B cell (primary cell): ENCODE results near the gene MOV10L1. TPM values are rescaled to one million over a fixed set of nuclear protein-coding genes. Genes with fewer than 3 reads are reported as not detected.
A peak's percentile ranks its signal among the peaks of the same experiment; 100 is the strongest.

Experiments
- ATAC-seq: fragments of 200-7000 bp; cut with Tn5 transposase; one replicate; pipeline ENCODE4 v1.10.0; 2021; ENCODE audit warnings: low read depth, mild to moderate bottlenecking, moderate number of reproducible peaks, moderate library complexity
- CTCF ChIA-PET: fragments of 350-600 bp; sonication (Branson Sonifier 250); formaldehyde crosslinking; loops from one replicate; lab custom pipeline; 2021; ENCODE audit warnings: antibody characterized with exemption, inconsistent platforms; lab: Charles Lee
- POLR2A ChIA-PET: fragments of 350-600 bp; sonication (Branson Sonifier 250); formaldehyde crosslinking; loops from one replicate; lab custom pipeline; 2021; ENCODE audit warnings: antibody characterized with exemption; lab: Charles Lee
- DNase-seq: peaks from one replicate; pipeline ENCODE4 v3.0.0; 2013
- H2AFZ ChIP-seq: 2 replicates; pipeline ENCODE4 v1.6.1; 2012; ENCODE audit warnings: mild to moderate bottlenecking, low read depth, low read length; ENCODE audit not compliant: insufficient read depth, poor library complexity, severe bottlenecking
- H3K27ac ChIP-seq, 2 donors: 1 replicate in 1 of 2; 2 replicates in 1 of 2; pipeline ENCODE4 v1.5.1; 2012 to 2013; ENCODE audit warnings: low read length in 2 of 2, mild to moderate bottlenecking in 2 of 2, moderate library complexity in 1 of 2
- H3K27me3 ChIP-seq, 4 experiments: fragments of 200-600 bp in 1 of 4; sonication (generic) in 1 of 4; replicated peaks in 1 of 4; 1 replicate in 2 of 4; 2 replicates in 2 of 4; pipeline versions ENCODE4 v1.6.1 to v1.7.0; 2013 to 2016; ENCODE audit warnings: low read length in 3 of 4, mild to moderate bottlenecking in 2 of 4, mixed read lengths in 1 of 4, moderate library complexity in 1 of 4; ENCODE audit not compliant: insufficient read depth in 4 of 4, control insufficient read depth in 3 of 4; ENCODE audit errors: control extremely low read depth in 1 of 4
- H3K36me3 ChIP-seq, 2 experiments: replicated peaks in 1 of 2; 1 replicate in 1 of 2; 2 replicates in 1 of 2; pipeline versions ENCODE4 v1.6.1 to v1.7.1; 2013; ENCODE audit warnings: low read length in 1 of 2; ENCODE audit not compliant: insufficient read depth in 2 of 2, control insufficient read depth in 1 of 2; ENCODE audit errors: control extremely low read depth in 1 of 2, extremely low read depth in 1 of 2
- H3K4me1 ChIP-seq, 2 donors: fragments of 200-600 bp in 1 of 2; sonication (generic) in 1 of 2; 1 replicate in 1 of 2; 2 replicates in 1 of 2; pipeline versions ENCODE4 v1.5.1 to v1.6.1; 2013 to 2017; ENCODE audit warnings: low read length in 2 of 2; ENCODE audit not compliant: control insufficient read depth in 2 of 2, insufficient read depth in 2 of 2
- H3K4me2 ChIP-seq: replicated peaks from 2 replicates; pipeline ENCODE3; 2012; ENCODE audit warnings: mild to moderate bottlenecking, low read depth, low read length; ENCODE audit not compliant: poor library complexity, severe bottlenecking
- H3K4me3 ChIP-seq, 5 experiments: fragments of 200-600 bp in 1 of 5; sonication (generic) in 1 of 5; 1 replicate in 3 of 5; 2 replicates in 2 of 5; pipeline versions ENCODE4 v1.5.1 to v1.7.0; 2011 to 2016; ENCODE audit warnings: low read length in 4 of 5, mild to moderate bottlenecking in 4 of 5, low read depth in 2 of 5, control low read depth in 1 of 5, moderate library complexity in 1 of 5; ENCODE audit not compliant: insufficient read depth in 1 of 5; ENCODE audit errors: control extremely low read depth in 1 of 5, extremely low read depth in 1 of 5
- H3K79me2 ChIP-seq: fragments of 200-600 bp; sonication (generic); one replicate; pipeline ENCODE4 v1.6.0; 2016; ENCODE audit warnings: low read length; ENCODE audit not compliant: control insufficient read depth, insufficient read depth
- H3K9ac ChIP-seq: fragments of 200-600 bp; sonication (generic); 2 replicates; pipeline ENCODE4 v1.6.1; 2017; ENCODE audit warnings: mild to moderate bottlenecking, low read length, moderate library complexity
- H3K9me3 ChIP-seq, 3 donors: one replicate each; pipeline versions ENCODE4 v1.6.1 to v1.7.1; 2013; ENCODE audit warnings: low read length in 2 of 3; ENCODE audit not compliant: control insufficient read depth in 2 of 3, insufficient read depth in 1 of 3; ENCODE audit errors: control extremely low read depth in 1 of 3
- H4K20me1 ChIP-seq: 2 replicates; pipeline ENCODE4 v1.6.0; 2012; ENCODE audit warnings: mild to moderate bottlenecking, low read length; ENCODE audit not compliant: insufficient read depth, control insufficient read depth, poor library complexity, severe bottlenecking
- H3K27ac Mint-ChIP-seq: one replicate; pipeline ENCODE4 v1.8.0; 2021; ENCODE audit warnings: mixed read lengths
- H3K27me3 Mint-ChIP-seq: one replicate; pipeline ENCODE4 v1.8.0; 2021; ENCODE audit warnings: mixed read lengths
- H3K4me1 Mint-ChIP-seq: one replicate; pipeline ENCODE4 v1.8.0; 2021; ENCODE audit warnings: mixed read lengths
- H3K4me3 Mint-ChIP-seq: one replicate; pipeline ENCODE4 v1.8.0; 2021; ENCODE audit warnings: mixed read lengths
- H3K9me3 Mint-ChIP-seq: one replicate; pipeline ENCODE4 v1.8.0; 2022; ENCODE audit warnings: mixed read lengths; ENCODE audit not compliant: insufficient read depth
- CTCF ChIP-seq: fragments of 200-600 bp; IDR thresholded peaks from one replicate; pipeline ENCODE4 v1.8.0; 2022; ENCODE audit warnings: antibody characterized with exemption, mild to moderate bottlenecking
- EZH2 ChIP-seq: IDR thresholded peaks from 2 replicates; pipeline ENCODE4 v1.6.1; 2012; ENCODE audit warnings: borderline replicate concordance, low read depth, mild to moderate bottlenecking, moderate library complexity, low read length; ENCODE audit not compliant: insufficient read depth, poor library complexity, severe bottlenecking
- WGBS: methylation state at CpG from one replicate; pipeline ENCODE4 v1.1.5; 2013; ENCODE audit warnings: missing lambda C conversion rate; ENCODE audit not compliant: insufficient coverage; 5-methylcytosine and 5-hydroxymethylcytosine counted together
- intact Hi-C: fragments of 100-400 bp; cut with micrococcal nuclease; formaldehyde crosslinking; loops from one replicate; pipeline ENCODE4 v1.10.0; 2022
- polyA plus RNA-seq: library from polyadenylated mRNA; depleted of rRNA; stranded (reverse); fragments of >200 nt; gene quantifications from 2 replicates; pipeline ENCODE4 v1.2.3, GENCODE V29; 2012
- total RNA-seq, 2 donors: library from RNA; stranded (reverse); fragments of 120-200 nt in 1 of 2; gene quantifications; 1 replicate in 1 of 2; 2 replicates in 1 of 2; pipeline versions ENCODE4 v1.2.3 to v1.2.4, GENCODE V29; 2013 to 2022

MOV10L1 gene
- total and polyA plus RNA-seq, 2 donors (not counting 1 experiment from before 2014, with no cell fraction given): not detected

- Histone ChIP-seq H3K36me3 (no peaks in the 10 kb centered on the region), H3K4me3 (no peak overlapping the region), H3K27ac (no peak overlapping the region), H3K79me2 (no peaks in the 10 kb centered on the region), H3K4me2 (no peak overlapping the region), H3K9ac (no peak overlapping the region), H3K4me1 (no peaks in the 10 kb centered on the region), H2AFZ (no peak overlapping the region), H3K27me3 (no peaks in the 10 kb centered on the region), H4K20me1 (no peaks in the 10 kb centered on the region), H3K9me3 (no peaks in the 10 kb centered on the region)
- TF ChIP-seq EZH2 (no peak), CTCF (no peak)
- H3K27ac Mint-ChIP-seq: no peak overlapping the region
- no peak overlapping the region for H3K4me3 Mint-ChIP-seq
- peak; percentile 41 for ATAC-seq
- H3K27me3 Mint-ChIP-seq: peaks cover 27% of the 10 kb centered on the region
- DNase-seq: no peak
- ChIA-PET POLR2A (interaction anchor here (0.6 kb wide), 1 partner anchor 148 kb away, joined by 4 read pairs; no protein-coding TSS in a partner anchor), CTCF (no interaction called here)
- H3K9me3 Mint-ChIP-seq: no peaks in the 10 kb centered on the region
- H3K4me1 Mint-ChIP-seq: peaks cover 4% of the 10 kb centered on the region
- WGBS: 48% methylated on average over 11 of the region's 15 CpGs
- intact Hi-C loops: no loop called here
Observed at GRCh38 chr22:50139843-50140415, 50.1 kb downstream of the MOV10L1 start.

GRCh38 chr22:50140615-50141014 lies 50.8 kb downstream of the MOV10L1 start:
- no peak overlapping the region for H3K4me3 Mint-ChIP-seq
- Histone ChIP-seq H3K9me3 (no peaks in the 10 kb centered on the region), H3K36me3 (no peaks in the 10 kb centered on the region), H3K79me2 (no peaks in the 10 kb centered on the region), H3K4me3 (no peak overlapping the region), H3K9ac (no peak overlapping the region), H3K4me1 (no peaks in the 10 kb centered on the region), H4K20me1 (no peaks in the 10 kb centered on the region), H2AFZ (no peak overlapping the region), H3K27me3 (peaks cover 0 to 1% (median 0%) of the 10 kb centered on the region in 4 experiments), H3K4me2 (no peak overlapping the region), H3K27ac (no peak overlapping the region)
- 100% methylated on average over 1 of the region's 3 CpGs for WGBS
- intact Hi-C loops: no loop called here
- CTCF ChIA-PET: interaction anchor here (0.7 to 1.3 kb wide), 2 partner anchors 101 to 110 kb away, joined by 3 to 4 read pairs; no protein-coding TSS in a partner anchor
- H3K4me1 Mint-ChIP-seq: peaks cover 4% of the 10 kb centered on the region
- POLR2A ChIA-PET: interaction anchor here (0.6 to 0.7 kb wide), 2 partner anchors 149 to 202 kb away, joined by 4 read pairs; no protein-coding TSS in a partner anchor
- H3K9me3 Mint-ChIP-seq: no peaks in the 10 kb centered on the region
- ATAC-seq: no peak
- no peak overlapping the region for H3K27ac Mint-ChIP-seq
- TF ChIP-seq CTCF (no peak), EZH2 (no peak)
- no peak for DNase-seq
- peaks cover 31% of the 10 kb centered on the region for H3K27me3 Mint-ChIP-seq
